Fibroblast of the aortic adventitia (primary cell): ENCODE data around the gene CRIP1. TPM values are rescaled to one million over a fixed set of nuclear protein-coding genes. Genes with fewer than 3 reads are reported as not detected.

Experiments
- DNase-seq: peaks from one replicate; pipeline ENCODE4 v3.0.0-alpha.2; 2010; ENCODE audit warnings: low read depth
- H3K4me3 ChIP-seq: 2 replicates; pipeline ENCODE4 v1.5.1; 2011; ENCODE audit warnings: low read depth, mild to moderate bottlenecking, control low read depth, low read length, moderate library complexity
- CTCF ChIP-seq: IDR thresholded peaks from 2 replicates; pipeline ENCODE4 v1.5.1; 2011; ENCODE audit warnings: mild to moderate bottlenecking, low read length, control low read depth, inconsistent platforms; ENCODE audit not compliant: insufficient read depth
- total RNA-seq: library from RNA; depleted of rRNA; stranded (reverse); fragments of >200 nt; gene quantifications from 2 replicates; pipeline ENCODE4 v1.2.3, GENCODE V29; 2012; ENCODE audit warnings: low replicate concordance

Gene CRIP1
- total RNA-seq, 1 donor: 9.4 TPM

- no peak for DNase-seq
- no peak for TF ChIP-seq CTCF
Measured at GRCh38 chr14:105440554-105440900, 46.2 kb upstream of the CRIP1 start.

GRCh38 chr14:105440992-105441391, 45.7 kb upstream of the CRIP1 start:
- no peak for DNase-seq
- H3K4me3 ChIP-seq: no peak overlapping the region
- TF ChIP-seq CTCF: no peak

More at GRCh38 chr14:105440554-105440900, 46.2 kb upstream of the CRIP1 start:
- H3K4me3 ChIP-seq: no peak overlapping the region

GRCh38 chr14:105442125-105442524, 44.6 kb upstream of the CRIP1 start:
- no peak for DNase-seq
- no peak overlapping the region for H3K4me3 ChIP-seq
- no peak for TF ChIP-seq CTCF

- no peak for TF ChIP-seq CTCF
- H3K4me3 ChIP-seq: no peak overlapping the region
- no peak for DNase-seq
Measured at GRCh38 chr14:105442834-105443233, 43.9 kb upstream of the CRIP1 start.

GRCh38 chr14:105444859-105445258, 41.8 kb upstream of the CRIP1 start:
- DNase-seq: no peak
- no peak overlapping the region for H3K4me3 ChIP-seq
- no peak for TF ChIP-seq CTCF

GRCh38 chr14:105445290-105445689, 41.4 kb upstream of the CRIP1 start:
- H3K4me3 ChIP-seq: no peak overlapping the region
- DNase-seq: no peak
- TF ChIP-seq CTCF: no peak
